Measurements from ENCODE around the gene CLINT1.

Gene CLINT1

DNA sequence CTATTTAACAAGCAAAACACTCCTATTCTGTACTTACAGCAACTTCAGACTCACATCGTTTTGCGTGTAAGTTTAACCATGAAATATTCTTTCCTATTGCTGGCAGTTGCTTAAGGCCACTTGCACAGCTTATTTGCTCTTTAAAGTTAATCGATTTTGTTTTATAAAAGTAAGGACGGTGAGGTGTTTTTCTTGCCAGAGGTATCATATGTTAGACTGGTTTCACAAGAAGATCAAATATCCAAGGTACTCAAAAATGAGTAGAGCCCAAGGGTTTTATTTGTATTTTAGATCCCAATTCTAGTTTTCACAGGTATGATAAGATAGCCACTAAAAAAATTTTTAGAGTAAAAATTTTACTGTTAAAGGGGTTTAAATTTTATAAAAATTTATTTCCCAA, 16.2 kb downstream of the CLINT1 start:
- no peak overlapping the region for H3K9ac ChIP-seq
- no peak overlapping the region for H3K27ac ChIP-seq
- no peak for TF ChIP-seq Cebpa-rat (IDR thresholded peaks at IDR 0.05)
- H3K4me3 ChIP-seq: no peak overlapping the region
- no peaks in the 10 kb centered on the region for H3K4me1 ChIP-seq
- peaks cover 88% of the 10 kb centered on the region for H4K20me1 ChIP-seq
- no peaks in the 10 kb centered on the region for H3K27me3 ChIP-seq
- no peak overlapping the region for H3K4me2 ChIP-seq
- peaks cover 44% of the 10 kb centered on the region for H3K36me3 ChIP-seq
- H3K9me3 ChIP-seq: peaks cover 22% of the 10 kb centered on the region

DNA sequence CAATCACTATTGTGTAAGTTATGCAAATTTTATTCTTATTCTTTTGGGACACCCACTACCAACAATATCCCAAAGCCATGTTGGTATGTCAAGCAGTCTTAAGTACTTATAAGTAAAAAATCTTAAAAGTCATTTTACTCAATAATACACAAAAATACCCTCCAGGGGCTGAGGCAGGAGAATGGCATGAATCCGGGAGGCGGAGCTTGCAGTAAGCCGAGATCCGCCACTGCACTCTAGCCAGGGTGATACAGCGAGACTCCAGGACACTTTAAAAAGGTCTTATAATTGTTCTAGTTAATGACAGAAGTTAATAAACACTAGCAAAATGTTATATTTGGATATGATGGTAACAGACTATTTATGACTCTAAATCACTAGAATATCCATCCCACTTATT, 16.8 kb downstream of the CLINT1 start:
- H3K4me3 ChIP-seq: no peak overlapping the region
- peaks cover 39% of the 10 kb centered on the region for H3K36me3 ChIP-seq
- H3K4me2 ChIP-seq: no peak overlapping the region
- H3K9me3 ChIP-seq: peaks cover 16% of the 10 kb centered on the region
- no peaks in the 10 kb centered on the region for H3K27me3 ChIP-seq
- no peaks in the 10 kb centered on the region for H3K4me1 ChIP-seq
- no peak for TF ChIP-seq Cebpa-rat (IDR thresholded peaks at IDR 0.05)
- peaks cover 94% of the 10 kb centered on the region for H4K20me1 ChIP-seq
- no peak overlapping the region for H3K27ac ChIP-seq
- no peak overlapping the region for H3K9ac ChIP-seq

DNA sequence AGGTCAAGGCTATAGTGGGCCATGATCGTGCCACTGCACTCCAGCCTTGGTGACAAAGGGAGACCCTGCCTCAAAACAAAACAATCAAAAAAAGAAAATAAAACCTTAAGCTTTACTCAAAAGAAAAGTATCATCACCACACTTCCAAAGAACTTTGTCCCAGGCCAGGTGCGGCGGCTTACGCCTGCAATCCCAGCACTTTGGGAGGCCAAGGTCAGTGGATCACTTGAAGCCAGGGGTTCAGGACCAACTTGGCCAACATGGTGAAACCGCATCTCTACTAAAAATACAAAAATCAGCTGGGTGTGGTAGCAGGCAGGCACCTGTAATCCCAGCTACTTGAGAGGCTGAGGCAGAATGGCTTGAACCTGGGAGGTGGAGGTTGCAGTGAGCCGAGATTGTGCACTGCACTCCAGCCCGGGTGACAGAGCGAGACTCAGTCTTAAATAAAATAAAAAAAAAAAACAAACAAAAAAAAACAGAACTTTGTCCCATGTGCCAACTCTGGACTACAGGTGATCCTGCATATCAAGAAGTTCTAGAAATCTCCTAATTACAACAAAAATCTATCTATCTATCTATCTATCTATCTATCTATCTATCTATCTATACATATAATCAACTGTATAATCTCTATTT, 19.7 kb downstream of the CLINT1 start:
- no peak overlapping the region for H3K4me2 ChIP-seq
- H3K27me3 ChIP-seq: no peaks in the 10 kb centered on the region
- H3K27ac ChIP-seq: no peak overlapping the region
- no peak for TF ChIP-seq Cebpa-rat (IDR thresholded peaks at IDR 0.05)
- no peak overlapping the region for H3K4me3 ChIP-seq
- H3K36me3 ChIP-seq: peaks cover 34% of the 10 kb centered on the region
- H3K4me1 ChIP-seq: no peaks in the 10 kb centered on the region
- H3K9me3 ChIP-seq: no peaks in the 10 kb centered on the region
- peaks cover 100% of the 10 kb centered on the region for H4K20me1 ChIP-seq
- no peak overlapping the region for H3K9ac ChIP-seq

DNA sequence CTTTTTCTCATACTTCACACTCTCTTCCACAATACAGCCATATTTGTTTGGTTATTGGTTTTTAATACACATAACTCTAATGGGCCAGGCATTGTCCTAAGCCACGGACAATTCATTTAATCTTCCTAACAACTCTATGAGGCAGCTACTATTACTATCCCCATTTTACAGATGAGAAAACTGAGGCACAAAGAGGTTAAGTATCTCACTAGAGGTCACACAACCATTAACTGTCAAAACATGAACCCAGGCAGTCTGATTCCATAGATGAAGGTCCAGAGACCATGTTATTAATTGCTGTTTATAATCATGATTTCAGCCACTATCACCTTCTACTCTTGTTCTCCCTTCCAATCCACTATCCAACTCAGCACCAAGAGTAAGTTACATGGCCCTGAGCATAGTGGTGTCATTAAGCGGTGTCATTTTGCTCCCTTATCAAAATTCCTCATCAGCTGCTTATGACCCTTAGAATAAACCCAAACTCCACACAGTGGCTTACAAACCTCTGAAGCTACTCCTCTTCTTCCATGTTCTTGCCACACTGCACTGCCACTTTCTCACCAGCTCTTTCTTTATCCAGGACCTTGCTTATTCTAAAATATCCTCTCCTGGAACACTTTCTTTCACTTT, 22.7 kb downstream of the CLINT1 start:
- Histone ChIP-seq H3K27me3 (no peaks in the 10 kb centered on the region), H4K20me1 (peaks cover 100% of the 10 kb centered on the region), H3K4me3 (no peak overlapping the region), H3K27ac (no peak overlapping the region), H3K9me3 (no peaks in the 10 kb centered on the region), H3K4me1 (peaks cover 12% of the 10 kb centered on the region), H3K4me2 (no peak overlapping the region), H3K36me3 (peaks cover 48% of the 10 kb centered on the region), H3K9ac (no peak overlapping the region)
- no peak for TF ChIP-seq Cebpa-rat (IDR thresholded peaks at IDR 0.05)

DNA sequence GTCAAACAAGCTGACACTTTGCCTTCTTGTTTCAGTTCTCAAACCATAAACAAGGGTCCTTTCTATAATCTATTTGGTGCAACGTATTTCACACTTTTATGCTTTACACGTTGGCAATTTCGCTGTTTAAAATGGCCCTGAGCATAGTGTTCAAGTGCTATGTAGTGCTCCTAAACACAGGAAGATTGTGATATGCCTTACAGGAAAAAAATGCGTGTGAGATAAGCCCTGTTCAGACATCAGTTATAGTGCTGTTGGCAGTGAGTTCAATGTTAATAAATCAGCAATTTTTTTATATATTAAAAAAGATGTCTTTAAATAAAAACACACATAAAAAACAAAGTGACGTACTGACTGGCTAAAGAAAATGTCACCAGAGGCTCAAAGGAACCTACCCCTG, 23.9 kb downstream of the CLINT1 start:
- Histone ChIP-seq H3K4me3 (no peak overlapping the region), H3K36me3 (peaks cover 41% of the 10 kb centered on the region), H3K4me1 (peaks cover 24% of the 10 kb centered on the region), H3K9ac (no peak overlapping the region), H3K27me3 (no peaks in the 10 kb centered on the region), H4K20me1 (peaks cover 100% of the 10 kb centered on the region), H3K4me2 (no peak overlapping the region), H3K27ac (no peak overlapping the region), H3K9me3 (no peaks in the 10 kb centered on the region)
- no peak for TF ChIP-seq Cebpa-rat (IDR thresholded peaks at IDR 0.05)

DNA sequence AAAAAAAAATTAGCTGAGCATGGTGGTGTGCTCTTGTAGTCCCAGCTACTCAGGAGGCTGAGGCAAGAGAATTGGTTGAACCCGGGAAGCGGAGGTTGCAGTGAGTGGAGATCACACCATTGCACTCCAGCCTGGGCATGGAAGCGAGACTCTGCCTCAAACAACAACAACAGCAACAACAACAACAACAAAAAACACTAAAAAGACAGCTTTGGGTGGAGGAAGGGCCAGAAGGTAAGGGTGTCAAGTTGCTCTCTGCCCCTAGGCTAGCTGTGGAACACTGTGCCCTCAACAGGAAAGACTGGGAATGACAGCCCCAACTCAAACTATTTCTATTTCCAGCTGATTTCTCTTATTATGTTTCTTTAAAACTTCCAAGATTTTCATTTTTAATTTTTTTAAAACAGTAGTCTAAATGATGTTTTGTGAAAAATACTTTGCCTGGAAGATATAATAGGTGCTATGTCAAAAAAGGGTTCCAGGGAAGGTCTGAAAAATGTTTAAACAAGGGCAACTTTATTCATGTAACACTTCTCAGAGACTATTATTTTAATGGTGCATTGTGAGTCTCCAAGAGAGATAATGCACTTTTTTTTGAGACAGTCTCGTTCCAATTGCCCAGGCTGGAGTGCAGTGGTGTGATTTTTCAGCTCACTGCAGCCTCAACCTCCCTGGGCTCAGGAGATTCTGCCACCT, 29.9 kb downstream of the CLINT1 start:
- H3K4me2 ChIP-seq: peak overlapping the region; percentile 40
- H3K36me3 ChIP-seq: peaks cover 22% of the 10 kb centered on the region
- no peak overlapping the region for H3K9ac ChIP-seq
- H3K4me3 ChIP-seq: no peak overlapping the region
- no peaks in the 10 kb centered on the region for H3K27me3 ChIP-seq
- H3K4me1 ChIP-seq: peaks cover 63% of the 10 kb centered on the region
- no peaks in the 10 kb centered on the region for H3K9me3 ChIP-seq
- H3K27ac ChIP-seq: no peak overlapping the region
- TF ChIP-seq Cebpa-rat (IDR thresholded peaks at IDR 0.05): no peak
- peaks cover 98% of the 10 kb centered on the region for H4K20me1 ChIP-seq

DNA sequence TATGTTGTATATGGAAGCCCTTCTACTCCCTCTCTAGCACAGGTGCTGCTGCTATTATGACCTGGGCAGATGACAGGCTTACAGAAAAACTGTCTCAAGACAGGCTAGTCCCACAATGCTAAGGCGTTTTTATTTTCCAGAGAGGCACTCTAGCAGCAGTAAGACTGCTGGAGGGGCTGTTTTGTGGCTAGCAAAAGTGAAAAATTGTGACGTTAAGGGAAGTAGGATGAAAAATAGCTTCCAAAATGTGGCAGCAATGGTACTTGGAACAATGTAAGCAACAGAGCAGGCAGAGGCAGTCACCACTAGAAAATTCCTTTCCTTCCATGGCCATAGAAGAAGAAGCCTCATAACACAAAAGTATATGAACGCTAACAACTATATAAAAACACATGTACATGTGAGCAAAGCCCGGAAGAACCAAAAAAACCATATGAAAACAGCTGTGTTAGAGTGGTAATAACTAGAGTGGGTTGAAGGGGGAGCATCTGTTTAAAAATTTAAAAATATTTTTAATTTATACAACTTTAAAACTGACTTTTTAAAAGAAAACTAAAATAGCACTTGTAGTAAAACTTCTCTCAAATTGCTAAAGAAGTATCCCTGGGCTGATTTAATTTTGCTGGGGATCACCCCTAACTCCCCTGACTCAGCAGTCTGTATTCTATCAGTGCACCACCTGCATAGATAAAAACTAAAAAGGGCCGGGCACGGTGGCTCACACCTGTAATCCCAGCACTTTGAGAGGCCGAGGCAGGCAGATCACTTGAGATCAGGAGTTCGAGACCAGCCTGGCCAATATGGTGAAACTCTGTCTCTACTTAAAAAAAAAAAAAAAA, 30.6 kb downstream of the CLINT1 start:
- no peak for TF ChIP-seq Cebpa-rat (IDR thresholded peaks at IDR 0.05)
- peaks cover 96% of the 10 kb centered on the region for H4K20me1 ChIP-seq
- H3K27me3 ChIP-seq: no peaks in the 10 kb centered on the region
- H3K36me3 ChIP-seq: peaks cover 16% of the 10 kb centered on the region
- peaks cover 4% of the 10 kb centered on the region; the same call in 1 of the 2 replicates for H3K9me3 ChIP-seq
- H3K4me2 ChIP-seq: peak overlapping the region; percentile 39
- H3K27ac ChIP-seq: no peak overlapping the region
- H3K4me1 ChIP-seq: peaks cover 60% of the 10 kb centered on the region
- no peak overlapping the region for H3K4me3 ChIP-seq
- no peak overlapping the region for H3K9ac ChIP-seq

DNA sequence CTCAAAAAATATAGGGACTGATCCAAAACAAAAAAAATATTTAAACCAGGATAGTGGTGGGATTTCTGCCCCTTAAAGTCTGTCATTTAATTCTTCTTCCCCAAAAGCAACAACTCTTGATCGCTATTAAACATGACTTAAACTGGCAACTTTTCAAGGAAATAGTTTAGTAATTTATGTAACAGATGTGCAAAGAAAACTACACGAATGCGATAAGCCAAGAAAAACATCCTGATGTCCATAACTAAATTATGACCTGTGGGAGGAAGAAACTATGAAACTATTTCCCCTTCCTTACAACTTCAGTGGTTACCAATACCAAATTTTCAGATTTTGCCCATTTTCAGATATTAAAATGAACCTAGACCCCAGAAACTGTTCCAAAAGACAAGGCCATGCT, 31.5 kb downstream of the CLINT1 start:
- Histone ChIP-seq H4K20me1 (peaks cover 87% of the 10 kb centered on the region), H3K27me3 (no peaks in the 10 kb centered on the region), H3K27ac (no peak overlapping the region), H3K9me3 (peaks cover 5% of the 10 kb centered on the region; the same call in 1 of the 2 replicates), H3K4me1 (peaks cover 59% of the 10 kb centered on the region), H3K9ac (no peak overlapping the region), H3K4me2 (0 out of 2 replicates have a peak overlapping the region, but pooled peaks have one; percentile 39), H3K4me3 (no peak overlapping the region), H3K36me3 (peaks cover 9% of the 10 kb centered on the region; the same call in 1 of the 2 replicates)
- TF ChIP-seq Cebpa-rat (IDR thresholded peaks at IDR 0.05): no peak

DNA sequence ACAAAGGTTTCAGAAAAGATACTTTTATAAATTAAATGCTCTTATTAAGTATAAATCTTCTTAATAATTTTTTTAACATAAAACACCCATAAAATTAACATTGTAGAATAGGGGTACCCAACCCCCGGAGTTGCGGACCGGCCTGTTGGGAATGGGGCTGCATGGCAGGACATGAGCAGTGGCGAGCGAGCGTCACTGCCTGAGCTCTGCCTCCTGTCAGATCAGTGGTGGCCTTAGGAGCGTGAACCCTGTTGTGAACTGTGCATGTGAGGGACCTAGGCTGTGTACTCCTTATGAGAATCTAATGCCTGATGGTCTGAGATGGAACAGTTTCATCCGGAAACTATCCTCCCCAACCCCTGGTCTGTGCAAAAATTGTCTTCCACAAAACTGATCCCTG, 35.3 kb downstream of the CLINT1 start:
- Histone ChIP-seq H3K27ac (no peak overlapping the region), H3K27me3 (no peaks in the 10 kb centered on the region), H3K9me3 (peaks cover 13% of the 10 kb centered on the region; the same call in 1 of the 2 replicates), H4K20me1 (peaks cover 68% of the 10 kb centered on the region), H3K4me2 (no peak overlapping the region), H3K4me3 (no peak overlapping the region), H3K36me3 (peaks cover 14% of the 10 kb centered on the region; the same call in 1 of the 2 replicates), H3K4me1 (peaks cover 41% of the 10 kb centered on the region), H3K9ac (no peak overlapping the region)
- no peak for TF ChIP-seq Cebpa-rat (IDR thresholded peaks at IDR 0.05)
